ENCODE measurements around the gene LEFTY1. TPM values are rescaled to one million over a fixed set of nuclear protein-coding genes. Genes with fewer than 3 reads are reported as not detected.

Gene LEFTY1
- total RNA-seq, 2 donors from 2014 or later, result 0.35 TPM; not detected in 1

DNA sequence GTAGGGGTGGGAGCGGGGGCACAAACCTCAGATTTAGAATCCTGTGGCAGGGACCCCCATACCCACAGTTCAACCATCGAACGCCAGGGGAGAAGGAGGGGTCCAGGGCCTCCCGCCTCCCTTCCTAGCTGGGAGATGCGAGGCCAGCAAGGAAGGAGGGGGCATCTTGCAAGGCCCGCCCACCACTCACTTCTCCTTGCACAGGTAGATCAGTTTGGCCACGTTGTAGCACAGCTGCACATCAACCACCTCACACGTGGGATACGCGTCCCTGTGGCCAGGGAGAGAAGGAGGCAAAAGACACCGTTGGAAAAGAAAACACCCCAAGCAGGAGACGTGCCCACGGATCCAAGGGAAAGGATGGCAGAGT, 26.4 kb downstream of the LEFTY1 start:
- H3K36me3 ChIP-seq, result peaks cover 66% of the 10 kb centered on the region
- H3K27ac ChIP-seq, result no peak overlapping the region
- H3K4me1 ChIP-seq, result no peaks in the 10 kb centered on the region
- no peak overlapping the region for H3K4me3 ChIP-seq
- no peaks in the 10 kb centered on the region for H3K9me3 ChIP-seq
- TF ChIP-seq CTCF (IDR thresholded peaks at IDR 0.05), result no peak
- no peaks in the 10 kb centered on the region for H3K27me3 ChIP-seq
- DNase-seq (ENCODE audit: low spot score), result no peak

DNA sequence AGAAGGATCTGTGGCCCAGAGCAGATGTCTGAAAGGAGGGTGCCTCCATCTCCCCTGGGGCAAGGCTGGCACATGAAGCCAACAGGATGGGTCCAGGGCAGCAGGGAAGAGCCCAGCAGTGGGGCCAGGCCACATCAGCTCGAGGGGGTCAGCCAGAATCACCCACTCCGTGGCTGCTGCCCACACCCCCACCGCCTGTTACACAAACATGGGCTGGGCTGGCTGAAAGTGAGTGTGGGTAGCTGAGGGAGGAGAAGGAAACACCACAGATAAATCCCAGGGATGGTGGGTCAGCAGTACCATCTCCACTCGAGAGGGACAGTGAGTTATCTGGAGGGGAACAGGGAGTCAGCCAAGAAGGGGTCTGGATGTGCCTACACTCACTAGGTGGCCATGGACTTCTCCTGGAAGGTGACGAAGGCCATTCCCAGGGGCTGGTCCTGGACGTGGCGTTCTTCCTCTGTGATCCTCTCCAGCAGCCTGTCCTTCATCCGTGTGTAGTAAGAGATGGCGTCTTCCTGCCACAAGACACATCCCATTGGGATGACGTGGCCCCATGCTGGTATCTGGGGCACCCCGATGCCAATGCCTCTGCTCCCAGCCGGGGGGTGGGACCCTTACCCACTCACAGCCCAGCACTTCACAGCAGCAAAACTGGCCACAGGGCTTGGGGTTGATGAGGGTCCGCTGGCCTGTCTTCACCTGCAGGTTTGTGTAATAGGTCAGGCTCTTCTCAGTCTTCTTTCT, 26.9 kb downstream of the LEFTY1 start:
- TF ChIP-seq CTCF (IDR thresholded peaks at IDR 0.05), result no peak
- H3K27ac ChIP-seq, result no peak overlapping the region

DNA sequence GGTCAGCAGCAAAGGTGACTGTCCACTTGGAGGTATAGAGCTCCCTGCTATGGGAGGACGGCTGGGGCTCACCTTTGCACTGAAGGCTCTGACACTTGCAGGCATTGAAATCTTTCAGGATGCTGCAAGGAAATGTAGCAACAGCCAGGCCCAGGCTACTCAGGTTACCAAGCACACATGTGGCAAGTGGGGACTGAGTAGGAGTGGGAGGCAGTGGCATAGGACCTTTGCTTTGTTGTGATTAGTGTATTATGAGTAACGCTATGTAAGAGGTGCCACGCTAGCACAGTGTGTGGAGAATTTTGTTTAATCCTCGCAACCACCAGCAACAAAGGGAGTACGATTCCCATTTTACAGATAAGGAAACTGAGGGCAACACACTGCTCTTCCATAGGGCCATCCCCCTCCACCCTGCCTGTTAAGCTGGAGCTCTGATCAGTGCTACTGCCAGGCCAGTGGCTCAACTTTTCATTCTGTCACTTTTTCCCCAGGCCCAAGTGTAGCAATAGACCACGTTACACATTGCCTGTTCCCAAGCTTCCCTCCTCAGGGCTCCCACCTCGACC, 28.0 kb downstream of the LEFTY1 start:
- no peak overlapping the region for H3K27ac ChIP-seq
- no peak overlapping the region for H3K4me3 ChIP-seq
- H3K27me3 ChIP-seq, result no peaks in the 10 kb centered on the region
- H3K9me3 ChIP-seq, result no peaks in the 10 kb centered on the region
- DNase-seq (ENCODE audit: low spot score), result no peak
- TF ChIP-seq CTCF (IDR thresholded peaks at IDR 0.05), result no peak
- no peaks in the 10 kb centered on the region for H3K4me1 ChIP-seq
- H3K36me3 ChIP-seq, result peaks cover 65% of the 10 kb centered on the region

More for the DNA sequence above, 26.9 kb downstream of the LEFTY1 start:
- Histone ChIP-seq H3K4me1 (no peaks in the 10 kb centered on the region), H3K36me3 (peaks cover 66% of the 10 kb centered on the region), H3K9me3 (no peaks in the 10 kb centered on the region), H3K27me3 (no peaks in the 10 kb centered on the region), H3K4me3 (no peak overlapping the region)
- no peak for DNase-seq (ENCODE audit: low spot score)

GRCh38 chr1:225860107-225860506, 28.8 kb downstream of the LEFTY1 start:
- H3K4me1 ChIP-seq, result no peaks in the 10 kb centered on the region
- DNase-seq (ENCODE audit: low spot score), result no peak
- no peaks in the 10 kb centered on the region for H3K9me3 ChIP-seq
- no peak overlapping the region for H3K27ac ChIP-seq
- H3K36me3 ChIP-seq, result peaks cover 65% of the 10 kb centered on the region
- TF ChIP-seq CTCF (IDR thresholded peaks at IDR 0.05), result no peak
- no peak overlapping the region for H3K4me3 ChIP-seq
- H3K27me3 ChIP-seq, result no peaks in the 10 kb centered on the region

DNA sequence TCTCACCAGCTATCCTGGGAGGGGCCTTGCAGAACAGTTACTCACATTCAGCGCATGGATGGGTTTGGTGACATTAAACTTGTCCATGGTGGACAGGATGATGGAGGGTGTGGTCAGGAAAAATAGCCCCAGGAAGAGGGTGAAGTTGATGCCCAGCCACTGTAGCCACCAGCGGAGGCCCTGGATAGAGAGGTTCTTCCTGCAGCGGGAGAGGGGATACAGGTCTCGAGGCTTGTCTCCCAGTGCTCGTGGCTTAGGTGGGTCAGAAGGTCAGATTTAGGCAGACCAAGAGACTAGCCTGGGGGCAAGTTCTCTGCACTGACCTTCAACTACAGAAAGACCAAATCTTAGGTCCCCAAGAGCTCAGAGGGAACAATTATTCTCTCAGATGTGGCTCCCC, 29.8 kb downstream of the LEFTY1 start:
- no peaks in the 10 kb centered on the region for H3K27me3 ChIP-seq
- H3K27ac ChIP-seq, result no peak overlapping the region
- H3K4me3 ChIP-seq, result no peak overlapping the region
- H3K4me1 ChIP-seq, result no peaks in the 10 kb centered on the region
- H3K36me3 ChIP-seq, result peaks cover 72% of the 10 kb centered on the region
- H3K9me3 ChIP-seq, result no peaks in the 10 kb centered on the region
- TF ChIP-seq CTCF (IDR thresholded peaks at IDR 0.05), result no peak
- no peak for DNase-seq (ENCODE audit: low spot score)

Measured in right atrium auricular region (tissue), 2 donors.